M059J (cell line): ENCODE data around the gene KCTD10. TPM values are rescaled to one million over a fixed set of nuclear protein-coding genes. Genes with fewer than 3 reads are reported as not detected.

Source experiments
- DNase-seq: peaks from one replicate; pipeline ENCODE4 v3.0.0-alpha.2; 2012; ENCODE audit warnings: low read depth
- total RNA-seq: library from RNA; depleted of rRNA; stranded (reverse); fragments of >200 nt; shearing (Covaris generic); gene quantifications from 2 replicates; pipeline ENCODE4 v1.2.3, GENCODE V29; 2014

Gene KCTD10
- total RNA-seq, 1 experiment from 2014 or later = 37.9 TPM

DNA sequence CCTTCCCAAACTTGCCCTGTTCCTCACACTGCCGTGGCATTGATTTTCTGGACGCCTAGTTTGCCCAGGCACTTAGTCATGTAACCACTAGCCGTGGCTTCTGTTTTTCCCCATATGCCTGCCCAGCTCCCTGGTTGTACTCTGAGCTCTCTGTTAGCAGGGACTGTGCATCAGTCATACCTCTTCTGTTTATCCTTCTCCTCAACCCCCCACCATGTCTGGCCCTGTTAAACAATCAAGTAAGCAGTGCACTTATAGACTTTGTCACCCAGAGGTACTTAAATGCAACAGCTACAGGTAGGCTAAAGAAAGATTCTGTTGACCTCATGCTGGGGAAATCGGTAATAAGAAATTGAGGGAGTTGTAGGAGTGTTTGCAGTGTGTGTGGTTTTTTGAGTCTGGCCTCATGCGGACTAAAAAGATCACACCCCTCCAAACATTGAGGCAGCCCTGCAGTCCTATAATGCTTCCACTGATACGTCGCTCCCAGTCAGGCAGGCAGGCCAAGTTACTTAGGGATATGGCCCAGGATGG is 17.3 kb upstream of the KCTD10 start:
- DNase-seq = no peak

DNA sequence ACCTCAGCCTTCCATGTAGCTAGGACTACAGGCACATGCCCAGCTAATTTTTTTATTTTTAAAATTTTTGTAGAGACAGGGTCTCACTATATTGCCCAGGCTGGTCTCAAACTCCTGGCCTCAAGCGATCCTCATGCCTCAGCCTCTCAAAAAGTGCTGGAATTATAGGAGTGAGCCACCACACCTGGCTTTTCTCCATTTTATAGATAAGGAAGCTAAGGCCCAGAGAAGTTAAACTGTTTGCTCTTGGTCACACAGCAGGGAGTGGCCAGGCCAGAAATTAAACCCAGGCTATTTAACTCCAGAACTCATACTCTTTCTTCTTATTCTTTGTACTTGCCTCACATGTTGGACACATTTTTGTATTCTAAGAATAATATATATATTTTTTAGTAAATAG is 16.8 kb upstream of the KCTD10 start:
- no peak for DNase-seq

DNA sequence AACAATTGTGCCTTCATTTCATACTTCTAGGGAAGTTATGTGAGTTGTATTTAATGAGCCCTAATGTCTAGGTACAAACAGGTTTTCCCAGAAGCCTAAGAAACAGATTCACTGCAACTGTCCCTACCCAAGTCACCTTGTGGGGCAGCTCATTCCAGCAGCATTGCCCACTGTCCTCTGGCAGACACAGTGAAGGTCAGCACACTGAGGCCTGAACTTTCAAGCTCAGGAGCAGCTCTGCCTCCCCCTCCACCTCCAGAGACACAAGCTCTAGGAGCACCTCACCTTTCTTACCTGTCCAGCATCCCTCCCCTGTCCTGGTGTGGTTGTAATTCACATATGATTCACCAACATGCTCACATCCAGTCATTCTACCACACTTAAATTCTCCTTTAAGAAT is 16.0 kb upstream of the KCTD10 start:
- DNase-seq = no peak

DNA sequence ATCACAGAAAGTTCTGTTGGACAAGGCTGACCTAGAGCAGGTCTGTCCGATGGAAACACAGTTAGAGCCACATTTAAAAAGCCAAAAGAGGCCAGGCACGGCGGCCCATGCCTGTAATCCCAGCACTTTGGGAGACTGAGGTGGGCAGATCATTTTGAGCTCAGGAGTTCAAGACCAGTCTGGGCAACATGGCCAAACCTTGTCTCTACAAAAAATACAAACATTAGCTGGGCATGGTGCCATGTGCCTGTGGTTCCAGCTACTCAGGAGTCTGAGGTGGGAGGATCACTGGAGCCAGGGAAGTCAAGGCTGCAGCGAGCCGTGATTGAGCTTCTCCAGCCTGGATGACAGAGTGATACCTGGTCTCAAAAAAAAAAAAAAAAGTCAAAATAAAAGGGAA is 15.3 kb upstream of the KCTD10 start:
- DNase-seq = peak; percentile 28

DNA sequence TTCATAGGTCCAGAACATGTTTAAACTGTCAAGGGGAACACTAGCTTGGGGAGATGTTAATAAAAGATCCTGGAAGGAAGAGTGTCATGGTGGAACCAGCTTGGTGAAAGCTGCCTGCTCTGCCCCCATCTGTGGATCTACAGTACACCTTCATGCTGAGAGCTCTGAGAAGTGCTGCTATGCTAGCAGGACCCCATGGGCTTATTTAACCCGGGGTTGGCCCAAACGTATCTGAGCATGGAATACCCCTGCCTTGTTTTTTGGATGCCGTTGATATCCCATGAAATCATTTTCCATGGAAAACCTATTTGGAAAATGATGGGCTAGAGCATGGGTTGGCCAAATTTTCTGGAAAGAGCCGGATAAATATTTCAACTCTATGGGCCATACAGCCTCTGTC is 14.6 kb upstream of the KCTD10 start:
- no peak for DNase-seq

DNA sequence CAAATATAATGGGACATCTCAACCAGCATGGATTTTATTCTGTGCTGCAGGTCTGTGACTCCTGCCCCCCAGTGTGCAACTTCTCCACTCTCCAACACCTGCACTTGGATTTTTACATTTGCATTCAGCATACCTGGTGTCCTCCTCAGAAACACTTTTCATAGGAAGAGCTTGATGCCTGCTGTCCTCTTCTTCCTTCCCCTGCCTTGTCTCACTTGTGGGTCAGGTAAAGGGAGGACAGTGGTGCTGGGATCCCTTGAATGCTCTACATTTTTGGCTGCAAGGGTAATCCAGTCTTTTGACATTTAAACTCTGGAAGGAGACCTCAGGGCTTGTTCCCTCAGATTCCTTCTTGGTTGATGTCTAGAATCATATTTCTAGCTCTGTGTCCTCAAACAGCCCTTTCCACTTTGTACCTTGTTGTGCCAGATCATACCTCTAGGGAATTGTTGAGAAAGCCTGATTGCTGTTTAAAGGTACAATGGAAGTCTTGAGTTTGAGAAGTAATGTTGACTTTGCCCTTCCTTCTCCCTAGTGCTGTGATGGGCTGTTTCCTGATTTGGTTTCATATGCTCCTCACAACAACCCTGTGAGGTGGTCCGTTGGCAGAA is 13.0 kb upstream of the KCTD10 start:
- DNase-seq = no peak

DNA sequence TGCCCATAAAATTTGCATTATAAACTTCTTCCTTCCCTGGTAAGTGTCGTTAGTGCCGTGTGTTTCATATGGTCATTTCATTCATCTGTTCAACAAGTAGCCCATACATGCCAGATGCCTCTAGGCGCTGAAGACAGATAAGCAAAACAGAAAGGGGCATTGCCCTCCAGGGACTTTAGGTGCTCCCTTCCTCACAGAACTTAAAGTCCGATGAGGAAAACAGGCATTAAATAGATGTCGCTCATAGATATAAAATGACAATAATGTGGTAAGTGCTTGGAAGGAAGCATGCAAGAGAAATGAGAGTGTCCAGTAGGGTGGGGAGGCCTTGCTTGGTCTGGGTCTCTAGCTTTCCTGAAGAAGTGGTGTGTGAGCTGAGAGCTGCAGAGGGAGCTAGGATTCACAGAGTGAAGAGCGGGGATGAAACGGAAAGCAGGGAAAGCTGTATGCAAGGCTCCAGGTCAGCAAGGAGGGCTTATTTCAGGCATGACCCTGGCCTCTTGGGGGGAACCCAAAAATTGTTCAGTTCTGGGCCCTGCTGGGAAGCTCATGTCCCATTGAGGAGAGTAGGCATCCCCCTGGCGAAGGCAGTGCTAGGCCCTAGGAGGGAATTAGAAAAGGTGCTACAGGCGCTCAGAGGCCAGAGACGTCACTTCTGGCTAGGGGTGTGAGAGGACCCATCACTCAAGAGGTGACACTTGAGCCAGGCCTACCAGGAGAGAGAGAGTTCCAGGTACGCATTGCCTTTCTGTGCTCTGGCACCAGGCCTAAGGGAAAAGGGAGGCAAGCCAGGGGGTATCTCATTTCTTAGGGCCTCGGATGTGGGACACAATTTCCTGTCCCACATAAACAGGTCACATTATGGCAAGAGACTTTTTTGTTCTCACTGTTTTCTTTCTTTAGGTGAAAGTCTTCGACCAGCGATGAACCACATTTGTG is 12.2 kb upstream of the KCTD10 start:
- DNase-seq = no peak

DNA sequence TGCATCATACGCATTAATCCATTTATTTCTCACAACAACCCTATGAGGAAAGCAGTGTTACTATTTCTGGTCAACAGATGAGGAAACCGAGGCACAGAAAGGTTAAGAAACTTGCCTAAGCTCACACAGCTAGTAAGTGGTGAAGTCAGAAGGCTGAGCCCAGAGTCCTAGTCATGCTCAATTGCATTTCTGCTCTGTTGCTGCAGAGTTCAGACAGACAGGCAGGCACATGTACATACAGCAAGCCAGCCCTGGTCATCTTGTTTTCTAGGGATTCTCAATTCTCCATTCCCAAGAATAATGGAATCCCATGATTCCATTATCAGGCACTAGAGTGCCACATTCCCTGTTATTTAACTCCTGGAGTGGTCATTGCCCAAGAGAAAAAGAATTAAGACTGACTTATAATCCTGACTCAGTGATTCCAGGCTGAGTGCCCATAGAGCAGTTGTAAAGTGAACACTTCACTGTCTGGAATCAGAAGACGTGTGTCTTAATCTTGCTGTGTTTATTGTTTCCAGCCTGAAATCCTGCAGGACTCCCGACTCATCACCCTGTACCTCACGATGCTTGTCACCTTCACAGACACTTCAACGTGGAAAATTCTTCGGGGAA is 11.1 kb upstream of the KCTD10 start:
- no peak for DNase-seq

DNA sequence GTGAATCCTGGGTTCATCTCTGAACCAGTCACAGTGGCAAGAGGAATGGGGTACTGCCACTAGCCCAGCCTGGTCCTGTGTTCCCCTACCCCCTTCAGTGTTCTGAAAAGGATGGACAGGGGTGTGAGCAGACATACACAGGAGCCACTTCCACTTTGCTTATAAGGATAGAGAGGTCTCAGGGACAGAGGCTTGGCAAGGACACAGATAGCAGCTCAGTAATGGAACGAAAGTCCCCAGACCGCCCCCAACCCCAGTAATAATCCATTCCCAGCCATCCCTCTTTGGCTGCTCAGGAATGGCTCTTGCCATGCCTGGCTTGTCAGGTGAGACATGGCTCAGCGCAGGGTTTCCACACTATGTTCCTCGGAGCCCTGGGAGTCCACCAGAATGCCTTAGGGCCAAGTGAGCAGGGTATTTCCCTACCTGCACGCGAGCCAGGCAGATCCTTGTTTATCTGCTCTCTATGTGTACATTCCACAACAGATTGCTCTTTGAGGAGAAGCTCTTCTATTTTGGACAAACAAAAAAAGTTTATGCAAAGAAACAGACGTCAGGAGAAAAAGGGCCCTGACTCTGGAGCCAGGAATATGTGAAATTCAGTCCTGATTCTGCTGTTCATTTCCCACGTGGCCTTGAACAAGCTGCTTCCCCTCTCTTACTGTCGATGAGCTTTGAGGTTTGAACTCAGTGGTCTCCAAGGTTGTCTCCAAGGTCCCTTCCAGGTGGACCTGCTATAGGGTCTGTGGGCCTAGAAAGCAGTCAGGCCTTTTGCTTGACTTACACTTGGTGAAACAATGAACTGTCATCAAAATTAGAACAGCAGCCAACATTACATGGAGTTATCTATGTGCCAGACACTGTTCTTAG is 10.3 kb upstream of the KCTD10 start:
- DNase-seq = no peak

DNA sequence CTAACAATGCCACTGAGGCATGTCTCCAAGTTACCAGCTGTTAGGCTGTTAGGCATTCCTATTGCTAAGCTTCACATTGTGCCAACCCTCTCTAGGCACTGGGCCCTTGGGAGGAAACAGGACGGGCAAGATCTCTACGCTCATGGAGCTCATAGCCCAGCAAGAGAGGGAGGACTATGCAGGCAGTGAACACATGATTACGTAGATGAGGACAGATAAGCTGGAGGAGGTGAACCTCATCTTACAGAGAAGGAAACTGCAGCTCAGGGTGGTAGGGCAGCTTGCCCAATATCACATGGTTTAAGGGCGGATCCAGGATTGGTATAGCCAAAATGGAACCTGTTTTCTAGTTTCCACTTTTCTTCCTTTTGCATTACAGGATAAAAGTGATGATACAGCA is 8.1 kb upstream of the KCTD10 start:
- no peak for DNase-seq

DNA sequence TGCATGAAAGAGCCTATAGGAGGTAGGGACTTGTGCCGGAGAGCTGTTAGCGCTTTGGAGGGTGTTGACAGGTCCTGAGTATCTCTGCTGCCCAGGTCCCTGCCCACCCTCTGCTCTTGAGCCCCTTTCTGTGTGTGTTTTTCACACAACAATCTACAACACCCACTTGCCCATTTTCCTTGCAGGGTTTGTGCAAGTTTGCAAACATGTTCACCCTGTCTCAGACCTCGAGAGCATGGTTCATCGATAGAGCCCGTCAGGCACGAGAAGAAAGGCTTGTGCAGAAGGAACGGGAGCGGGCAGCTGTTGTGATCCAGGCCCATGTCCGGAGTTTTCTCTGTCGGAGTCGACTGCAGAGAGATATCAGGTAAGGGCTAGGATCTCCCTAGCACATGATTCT is 6.2 kb upstream of the KCTD10 start:
- no peak for DNase-seq

DNA sequence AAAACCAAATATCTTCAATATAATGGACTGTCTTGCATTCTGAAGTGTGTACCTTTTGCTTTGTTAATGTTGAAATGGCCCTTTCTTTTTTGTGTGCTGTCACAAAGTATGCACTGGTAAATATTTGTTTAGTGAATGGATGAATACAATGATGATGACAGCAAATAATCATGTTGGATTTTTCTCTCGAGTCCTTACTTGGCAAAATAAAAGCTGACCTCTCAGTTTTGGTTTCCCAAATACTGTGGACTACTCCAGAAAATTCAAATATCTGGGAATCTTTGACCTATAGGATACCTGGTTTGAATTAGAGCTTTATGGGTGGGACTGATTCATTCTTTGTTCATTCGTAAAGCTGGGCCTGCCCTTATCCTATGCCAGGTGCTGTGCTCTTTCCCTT is 5.8 kb upstream of the KCTD10 start:
- DNase-seq = no peak

DNA sequence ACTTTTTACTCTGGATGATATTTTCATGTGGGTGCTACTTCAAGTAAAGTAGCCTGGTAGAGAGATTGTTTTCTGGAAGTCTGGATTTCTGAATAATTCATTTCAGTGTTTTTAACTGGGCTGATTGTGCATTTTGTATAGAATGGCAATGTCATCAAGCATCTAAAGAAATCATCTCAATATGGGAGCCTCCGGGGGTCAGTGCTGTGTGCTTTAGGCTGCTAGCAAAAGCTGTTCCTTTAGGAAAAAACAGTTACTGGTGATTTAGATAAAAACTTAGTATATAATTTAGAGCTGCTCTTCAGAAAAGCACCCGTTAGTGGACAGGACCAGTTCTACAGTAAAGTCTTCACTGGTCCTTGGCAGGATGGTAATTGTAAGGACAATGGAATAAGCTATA is 5.4 kb upstream of the KCTD10 start:
- DNase-seq = no peak

DNA sequence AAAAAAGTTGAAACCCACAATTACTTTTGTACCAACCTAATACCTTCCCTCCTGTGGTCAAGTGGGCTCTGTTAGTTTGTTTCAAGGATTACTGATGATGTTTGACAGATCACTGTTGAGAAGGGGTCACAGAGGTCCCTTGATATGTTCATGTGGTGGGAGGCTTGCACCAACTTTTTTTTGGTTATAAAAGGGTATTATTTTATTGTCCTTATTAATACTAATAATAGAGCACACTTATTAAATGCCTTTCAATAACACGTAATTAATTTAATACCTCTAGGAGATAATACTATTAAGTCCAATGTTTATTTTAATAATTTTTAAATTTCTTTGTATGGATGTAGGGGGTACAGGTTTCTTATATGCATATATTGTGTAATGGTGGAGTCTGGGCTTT is 4.8 kb upstream of the KCTD10 start:
- no peak for DNase-seq

DNA sequence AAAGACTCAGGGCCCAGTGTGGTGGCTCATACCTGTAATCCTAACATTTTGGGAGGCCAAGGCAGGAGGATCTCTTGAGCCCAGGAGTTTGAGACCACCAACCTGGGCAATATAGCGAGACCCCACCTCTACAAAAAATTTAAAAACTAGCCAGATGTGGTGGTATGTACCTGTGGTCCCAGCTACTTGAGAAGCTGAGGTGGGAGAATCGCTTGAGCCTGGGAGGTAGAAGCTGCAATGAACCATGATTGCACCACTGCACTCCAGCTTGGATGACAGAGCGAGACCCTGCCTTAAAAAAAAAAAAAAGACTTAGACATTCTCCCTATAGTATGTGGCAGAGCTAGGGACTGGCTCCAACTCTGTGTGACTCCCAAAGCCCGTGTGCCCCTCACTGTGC is 3.3 kb upstream of the KCTD10 start:
- no peak for DNase-seq

DNA sequence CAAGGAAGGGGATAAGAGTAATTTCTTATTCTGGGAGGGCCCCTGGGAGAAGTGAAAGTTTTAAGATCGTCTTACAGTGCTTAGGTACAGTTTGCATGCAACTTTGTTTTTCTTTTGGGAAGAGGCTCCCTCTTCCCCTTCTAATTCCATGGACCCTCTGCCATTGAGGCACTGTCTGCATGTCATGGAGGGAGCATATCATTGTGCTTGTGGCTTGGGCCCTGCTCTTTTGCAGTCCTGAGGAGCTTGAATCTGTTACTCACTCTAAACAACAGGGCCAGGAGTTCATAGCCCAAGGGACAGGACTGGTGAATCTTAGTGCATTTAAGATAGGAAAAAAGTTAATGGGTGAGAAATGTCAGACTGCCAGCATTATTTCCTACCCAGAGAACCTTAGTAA is 2.7 kb upstream of the KCTD10 start:
- no peak for DNase-seq

DNA sequence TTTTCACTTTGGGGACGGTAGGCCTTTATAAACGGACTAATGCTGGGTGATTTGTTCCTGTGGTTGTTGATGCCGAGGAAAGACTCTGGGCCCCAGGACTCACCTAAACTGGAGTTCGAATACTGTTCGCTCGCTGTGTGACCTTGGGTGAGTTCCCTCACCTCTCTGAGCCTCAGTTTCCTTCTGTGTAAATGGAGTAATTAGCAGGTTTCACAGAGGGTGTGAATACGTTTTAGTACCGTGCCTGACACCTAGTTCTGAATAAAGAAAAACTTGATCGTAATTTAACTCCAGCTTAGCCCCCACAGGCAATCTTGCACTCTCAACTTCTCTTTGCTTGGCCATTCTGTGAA is 839 bp upstream of the KCTD10 start:
- DNase-seq = no peak

DNA sequence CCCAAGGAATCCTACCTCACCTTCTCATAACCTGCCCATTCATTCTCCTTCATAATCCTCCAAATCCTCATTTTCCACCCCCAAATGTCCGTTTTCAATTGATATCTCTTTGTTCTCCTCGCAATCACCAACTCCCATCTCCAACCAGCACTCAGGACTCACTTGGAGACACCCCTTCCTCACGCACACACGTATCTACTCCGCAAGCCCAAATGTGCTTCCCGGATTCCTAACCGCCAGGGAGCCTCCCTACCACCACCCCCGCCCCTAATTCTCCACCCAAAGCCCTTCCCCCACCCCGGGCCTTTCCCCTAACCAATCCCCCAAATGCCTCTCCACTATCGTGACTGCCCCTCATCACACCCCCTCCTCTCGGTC is 304 bp downstream of the KCTD10 start:
- no peak for DNase-seq

DNA sequence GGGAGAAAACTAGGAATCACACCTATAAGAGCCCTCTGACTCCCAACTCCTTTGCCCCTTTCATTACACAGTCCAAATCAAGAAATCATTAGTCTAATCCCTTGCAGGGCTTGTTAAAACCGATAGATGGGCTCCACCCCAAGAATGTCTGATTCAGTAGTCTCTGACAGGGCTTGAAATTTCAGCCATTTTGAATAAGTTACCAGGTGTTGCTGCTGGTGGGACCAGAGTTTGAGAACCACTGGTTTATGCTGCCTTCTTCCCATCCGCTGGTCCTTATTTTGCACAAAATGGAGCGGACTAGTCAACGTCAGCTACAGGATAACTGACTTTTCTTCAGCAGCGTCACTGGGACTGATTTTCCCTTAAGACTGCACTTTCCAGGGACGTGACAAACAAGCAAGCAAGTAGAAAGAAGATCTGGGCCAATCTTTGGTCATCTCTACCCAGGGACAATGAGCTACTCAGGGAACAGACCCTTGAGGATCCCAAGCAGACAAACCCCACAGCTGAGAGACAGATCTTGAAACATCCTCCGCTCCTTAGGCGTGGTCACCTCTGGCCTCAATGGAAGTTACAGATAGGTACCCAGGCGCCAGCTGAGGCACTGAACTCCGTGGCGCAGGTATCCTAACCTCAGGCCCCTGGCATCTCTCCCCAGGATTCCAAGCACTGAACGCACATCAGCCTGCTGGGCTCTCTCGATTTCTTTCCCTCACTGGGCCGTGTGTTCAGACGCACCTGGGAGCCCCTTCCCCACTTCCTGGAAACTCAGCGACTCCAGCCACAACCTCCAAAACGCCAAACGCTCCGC is 900 bp downstream of the KCTD10 start:
- peak; percentile 11 for DNase-seq

DNA sequence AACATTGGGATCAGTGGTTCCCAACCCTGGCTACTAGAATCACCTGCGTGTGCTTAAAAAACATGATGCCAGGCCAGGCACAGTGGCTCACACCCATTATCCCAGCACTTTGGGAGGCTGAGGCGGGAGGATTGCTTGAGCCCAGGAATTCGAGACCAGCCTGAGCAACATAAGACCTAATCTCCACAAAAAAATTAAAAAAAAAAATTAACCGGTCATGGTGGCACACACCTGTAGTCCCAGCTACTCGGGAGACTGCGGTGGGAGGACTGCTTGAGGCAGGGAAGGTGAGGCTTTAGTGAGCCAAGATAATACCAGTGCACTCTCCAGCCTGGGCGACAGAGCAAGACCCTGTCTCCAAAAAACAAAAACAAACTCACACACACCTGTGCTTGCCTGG is 2.0 kb downstream of the KCTD10 start:
- DNase-seq = no peak
